RWPE2 (cell line): Measurements from ENCODE around the gene PITX1.

Source experiments
- ATAC-seq: fragments of 200-7000 bp; cut with Tn5 transposase; 3 replicates; pipeline ENCODE4 v1.9.1; 2021; ENCODE audit warnings: low read depth
- DNase-seq: peaks from one replicate; pipeline ENCODE4 v3.0.0-alpha.2; 2020; ENCODE audit warnings: low spot score
- H3K27ac ChIP-seq: fragments of 450-650 bp; 2 replicates; pipeline ENCODE4 v1.5.1; 2017; ENCODE audit warnings: mild to moderate bottlenecking; ENCODE audit not compliant: poor library complexity, severe bottlenecking
- H3K27me3 ChIP-seq: fragments of 250-450 bp; sonication (Bioruptor Pico); 2 replicates; pipeline ENCODE4 v1.5.1; 2021; ENCODE audit warnings: mild to moderate bottlenecking, moderate library complexity; ENCODE audit not compliant: insufficient read depth, poor library complexity, severe bottlenecking
- H3K36me3 ChIP-seq: fragments of 250-450 bp; sonication (Bioruptor Pico); 2 replicates; pipeline ENCODE4 v1.5.1; 2020; ENCODE audit warnings: low read depth, mild to moderate bottlenecking, moderate library complexity
- H3K4me1 ChIP-seq: fragments of 250-450 bp; sonication (Bioruptor Pico); 2 replicates; pipeline ENCODE4 v1.5.1; 2021; ENCODE audit warnings: mild to moderate bottlenecking, moderate library complexity; ENCODE audit not compliant: insufficient read depth, poor library complexity, severe bottlenecking
- H3K4me3 ChIP-seq: fragments of 250-450 bp; sonication (Bioruptor Pico); 2 replicates; pipeline ENCODE4 v1.5.1; 2021; ENCODE audit warnings: mild to moderate bottlenecking, moderate library complexity; ENCODE audit not compliant: severe bottlenecking
- H3K9me3 ChIP-seq: fragments of 250-450 bp; sonication (Bioruptor Pico); 2 replicates; pipeline ENCODE4 v1.5.1; 2021; ENCODE audit warnings: mild to moderate bottlenecking, moderate library complexity; ENCODE audit not compliant: severe bottlenecking
- CTCF ChIP-seq: fragments of 450-650 bp; IDR thresholded peaks from one replicate; pipeline ENCODE4 v1.5.1; 2017; ENCODE audit warnings: mild to moderate bottlenecking, moderate library complexity; ENCODE audit not compliant: poor library complexity, severe bottlenecking

The PITX1 gene

GRCh38 chr5:135018457-135018856 is 15.6 kb downstream of the PITX1 start:
- H3K27ac ChIP-seq, result no peak overlapping the region
- peak; percentile 52 for DNase-seq
- no peak for TF ChIP-seq CTCF
- no peak for ATAC-seq
- no peak overlapping the region for H3K4me3 ChIP-seq
- H3K9me3 ChIP-seq, result no peaks in the 10 kb centered on the region
- H3K4me1 ChIP-seq, result no peaks in the 10 kb centered on the region
- no peaks in the 10 kb centered on the region for H3K27me3 ChIP-seq
- no peaks in the 10 kb centered on the region for H3K36me3 ChIP-seq

GRCh38 chr5:135016861-135017290 is 17.2 kb downstream of the PITX1 start:
- peak; percentile 62 for DNase-seq
- TF ChIP-seq CTCF, result no peak
- no peak for ATAC-seq
- H3K27ac ChIP-seq, result no peak overlapping the region
- H3K4me1 ChIP-seq, result no peaks in the 10 kb centered on the region
- no peaks in the 10 kb centered on the region for H3K36me3 ChIP-seq
- H3K4me3 ChIP-seq, result no peak overlapping the region
- H3K27me3 ChIP-seq, result no peaks in the 10 kb centered on the region
- no peaks in the 10 kb centered on the region for H3K9me3 ChIP-seq

GRCh38 chr5:135015942-135016341 is 18.1 kb downstream of the PITX1 start:
- Histone ChIP-seq H3K9me3 (no peaks in the 10 kb centered on the region), H3K36me3 (no peaks in the 10 kb centered on the region), H3K4me3 (no peak overlapping the region), H3K27ac (no peak overlapping the region), H3K4me1 (no peaks in the 10 kb centered on the region), H3K27me3 (no peaks in the 10 kb centered on the region)
- ATAC-seq, result no peak
- no peak for TF ChIP-seq CTCF
- peak; percentile 25 for DNase-seq

GRCh38 chr5:135013947-135014570 is 20.0 kb downstream of the PITX1 start:
- TF ChIP-seq CTCF, result no peak
- Histone ChIP-seq H3K4me3 (no peak overlapping the region), H3K36me3 (no peaks in the 10 kb centered on the region), H3K9me3 (no peaks in the 10 kb centered on the region), H3K27ac (no peak overlapping the region), H3K27me3 (no peaks in the 10 kb centered on the region), H3K4me1 (no peaks in the 10 kb centered on the region)
- no peak for ATAC-seq
- no peak for DNase-seq

GRCh38 chr5:135013445-135013844 is 20.6 kb downstream of the PITX1 start:
- DNase-seq, result peak; percentile 61
- no peak for ATAC-seq
- H3K9me3 ChIP-seq, result no peaks in the 10 kb centered on the region
- H3K27me3 ChIP-seq, result no peaks in the 10 kb centered on the region
- no peak overlapping the region for H3K27ac ChIP-seq
- no peaks in the 10 kb centered on the region for H3K4me1 ChIP-seq
- no peak for TF ChIP-seq CTCF
- no peaks in the 10 kb centered on the region for H3K36me3 ChIP-seq
- H3K4me3 ChIP-seq, result no peak overlapping the region
